ENCODE measurements around the gene SSTR3.

GRCh38 chr22:37224757-37225420 lies 12.6 kb upstream of the SSTR3 start:
- TF ChIP-seq CTCF (IDR thresholded peaks at IDR 0.05; ENCODE audit: low read depth, low read length, missing input control) = no peak
- no peak for TF ChIP-seq TAF1 (conservative IDR thresholded peaks at IDR 0.05)
- TF ChIP-seq REST (IDR thresholded peaks at IDR 0.05) = no peak

Measured in liver (tissue), 3 donors.